ENCODE results near the gene ELFN2. TPM values are rescaled to one million over a fixed set of nuclear protein-coding genes. Genes with fewer than 3 reads are reported as not detected.

Gene ELFN2
- total RNA-seq, 1 experiment from 2014 or later = 30.8 TPM

- no peaks in the 10 kb centered on the region for H3K36me3 ChIP-seq (ENCODE audit: low read depth)
- intact Hi-C loops (cut with micrococcal nuclease; ENCODE audit: unreplicated experiment) = loop anchor here (1.0 to 10.0 kb wide), 7 partner anchors 24 to 674 kb away; no protein-coding TSS in a partner anchor
- no peak overlapping the region for H3K4me3 ChIP-seq
- H3K79me2 ChIP-seq (ENCODE audit: low read depth) = no peaks in the 10 kb centered on the region
- H3K4me2 ChIP-seq = peak overlapping the region; percentile 68
- POLR2A ChIA-PET (ENCODE audit: unreplicated experiment) = interaction anchor here (0.6 to 0.9 kb wide), 4 partner anchors 90 to 1844 kb away, joined by 3 to 8 read pairs (median 4); no protein-coding TSS in a partner anchor
- H3F3A ChIP-seq (ENCODE audit: insufficient read depth, low read depth) = peaks cover 20% of the 10 kb centered on the region
- no peaks in the 10 kb centered on the region for H3K9me2 ChIP-seq (ENCODE audit: insufficient read depth)
- no peaks in the 10 kb centered on the region for H3K27me3 ChIP-seq (ENCODE audit: insufficient read depth, low read depth)
- DNase-seq = no peak
- CTCF ChIA-PET = interaction anchor here (0.6 to 3.5 kb wide), 4 partner anchors 138 to 721 kb away, joined by 3 to 33 read pairs (median 4); no protein-coding TSS in a partner anchor
- no peaks in the 10 kb centered on the region for H4K20me1 ChIP-seq (ENCODE audit: insufficient read depth)
- peaks cover 27% of the 10 kb centered on the region for H3K4me1 ChIP-seq (replicated peaks; ENCODE audit: insufficient read depth)
- peak overlapping the region; percentile 83 for H3K27ac ChIP-seq
- no peak overlapping the region for H2AFZ ChIP-seq
- TF ChIP-seq CTCF (conservative IDR thresholded peaks at IDR 0.05) (no peak), EZH2 (IDR thresholded peaks at IDR 0.05; ENCODE audit: low read depth) (no peak)
- no TSS peak for BruUV-seq (replicated peaks)
- H3K9me3 ChIP-seq (ENCODE audit: insufficient read depth, low read depth) = no peaks in the 10 kb centered on the region
Measured at GRCh38 chr22:37455896-37456295, 28.6 kb upstream of the ELFN2 start.

DNA sequence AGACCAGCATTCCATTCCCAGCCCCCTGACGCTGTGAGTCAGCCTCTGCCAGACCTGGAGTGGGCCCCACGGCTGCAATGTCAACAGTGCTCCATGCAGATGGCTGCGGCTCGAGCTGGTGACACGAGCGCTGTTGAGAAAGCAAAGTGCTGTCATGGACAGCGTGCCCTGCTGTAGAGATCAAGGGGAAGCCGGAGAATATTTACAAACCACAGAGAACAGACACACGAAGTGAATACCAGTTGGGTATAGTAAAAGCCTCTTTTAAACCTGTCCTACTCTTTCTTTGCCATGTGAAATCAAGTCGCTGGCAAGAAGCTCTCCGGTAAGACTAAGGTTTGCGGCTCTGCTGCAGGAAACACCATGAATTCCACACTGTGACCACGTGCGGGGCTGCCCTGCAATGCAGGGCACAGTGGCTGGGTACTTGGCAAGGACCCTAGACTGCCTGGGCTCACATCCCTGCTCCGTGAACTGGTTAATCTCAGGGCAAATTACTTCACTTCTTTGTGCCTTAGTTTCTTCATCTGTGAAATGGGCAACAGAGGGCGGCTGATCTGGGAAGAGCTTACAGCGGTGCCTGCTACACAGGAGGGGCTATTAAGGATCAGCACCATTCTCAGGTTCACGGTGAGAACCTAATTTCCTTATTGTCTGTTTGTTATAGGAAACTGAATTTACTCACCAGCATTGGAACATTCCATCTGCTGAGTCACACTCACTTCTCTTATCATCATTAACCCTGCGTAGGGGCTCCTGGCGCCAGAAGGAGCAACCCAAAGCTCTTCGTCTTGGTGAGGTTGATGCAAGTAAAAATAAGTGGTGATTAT lies 27.8 kb upstream of the ELFN2 start:
- Histone ChIP-seq H3K9me3 (ENCODE audit: insufficient read depth, low read depth) (no peaks in the 10 kb centered on the region), H3K4me3 (peak overlapping the region; percentile 15; the same call in 1 of the 2 replicates), H3F3A (ENCODE audit: insufficient read depth, low read depth) (peaks cover 20% of the 10 kb centered on the region), H3K9me2 (ENCODE audit: insufficient read depth) (no peaks in the 10 kb centered on the region), H3K27me3 (ENCODE audit: insufficient read depth, low read depth) (no peaks in the 10 kb centered on the region), H3K4me2 (peak overlapping the region; percentile 68), H3K36me3 (ENCODE audit: low read depth) (no peaks in the 10 kb centered on the region), H4K20me1 (ENCODE audit: insufficient read depth) (no peaks in the 10 kb centered on the region), H3K79me2 (ENCODE audit: low read depth) (no peaks in the 10 kb centered on the region), H3K4me1 (replicated peaks; ENCODE audit: insufficient read depth) (peaks cover 27% of the 10 kb centered on the region), H3K27ac (peak overlapping the region; percentile 83), H2AFZ (peak overlapping the region; percentile 3; the same call in 1 of the 2 replicates)
- CTCF ChIA-PET = interaction anchor here (0.6 to 3.5 kb wide), 3 partner anchors 137 to 721 kb away, joined by 3 to 33 read pairs (median 4); no protein-coding TSS in a partner anchor
- intact Hi-C loops (cut with micrococcal nuclease; ENCODE audit: unreplicated experiment) = loop anchor here (1.0 to 10.0 kb wide), 6 partner anchors 23 to 673 kb away; no protein-coding TSS in a partner anchor
- no TSS peak for BruUV-seq (replicated peaks)
- no peak for TF ChIP-seq EZH2 (IDR thresholded peaks at IDR 0.05; ENCODE audit: low read depth)
- TF ChIP-seq CTCF (conservative IDR thresholded peaks at IDR 0.05) = no peak
- peak; percentile 65 to 99 for DNase-seq
- POLR2A ChIA-PET (ENCODE audit: unreplicated experiment) = interaction anchor here (0.6 to 0.9 kb wide), 5 partner anchors 89 to 1845 kb away, joined by 3 to 8 read pairs (median 4); no protein-coding TSS in a partner anchor

- CTCF ChIA-PET = interaction anchor here (0.6 kb wide), 1 partner anchor 32 kb away, joined by 3 read pairs; no protein-coding TSS in a partner anchor
- Histone ChIP-seq H3F3A (ENCODE audit: insufficient read depth, low read depth) (peaks cover 17% of the 10 kb centered on the region), H4K20me1 (ENCODE audit: insufficient read depth) (no peaks in the 10 kb centered on the region), H3K4me1 (replicated peaks; ENCODE audit: insufficient read depth) (peaks cover 27% of the 10 kb centered on the region), H3K27me3 (ENCODE audit: insufficient read depth, low read depth) (no peaks in the 10 kb centered on the region), H3K79me2 (ENCODE audit: low read depth) (no peaks in the 10 kb centered on the region), H3K9me2 (ENCODE audit: insufficient read depth) (no peaks in the 10 kb centered on the region), H2AFZ (no peak overlapping the region), H3K27ac (no peak overlapping the region), H3K4me3 (no peak overlapping the region), H3K9me3 (ENCODE audit: insufficient read depth, low read depth) (no peaks in the 10 kb centered on the region), H3K4me2 (no peak overlapping the region), H3K36me3 (ENCODE audit: low read depth) (no peaks in the 10 kb centered on the region)
- POLR2A ChIA-PET (ENCODE audit: unreplicated experiment) = no interaction called here
- no peak for TF ChIP-seq EZH2 (IDR thresholded peaks at IDR 0.05; ENCODE audit: low read depth)
- TF ChIP-seq CTCF (conservative IDR thresholded peaks at IDR 0.05) = no peak
- no TSS peak for BruUV-seq (replicated peaks)
- DNase-seq = no peak
- intact Hi-C loops (cut with micrococcal nuclease; ENCODE audit: unreplicated experiment) = loop anchor here (10.0 kb wide), 1 partner anchor 259 kb away; no protein-coding TSS in a partner anchor
Measured at GRCh38 chr22:37453696-37454095, 26.4 kb upstream of the ELFN2 start.
